H54 (cell line): Measurements from ENCODE around the gene BRD1.

Experiments
- DNase-seq: peaks from one replicate; pipeline ENCODE4 v3.0.0; 2011; ENCODE audit warnings: low spot score, mixed read lengths; ENCODE audit not compliant: insufficient read length
- FAIRE-seq: peaks from 3 replicates; lab custom pipeline; 2011; peaks lifted over from hg19 to GRCh38; lab: Jason Lieb, UNC
- POLR2A ChIP-seq: IDR thresholded peaks from 2 replicates; pipeline ENCODE4 v1.6.1; 2011; ENCODE audit warnings: low read depth, mild to moderate bottlenecking, low read length

The BRD1 gene

GRCh38 chr22:49810363-49811019 lies 17.2 kb downstream of the BRD1 start:
- no peak for FAIRE-seq
- DNase-seq: no peak
- TF ChIP-seq POLR2A: no peak

- DNase-seq (no peak), FAIRE-seq (no peak)
- TF ChIP-seq POLR2A: no peak
Observed at GRCh38 chr22:49807780-49808708, 19.6 kb downstream of the BRD1 start.

DNA sequence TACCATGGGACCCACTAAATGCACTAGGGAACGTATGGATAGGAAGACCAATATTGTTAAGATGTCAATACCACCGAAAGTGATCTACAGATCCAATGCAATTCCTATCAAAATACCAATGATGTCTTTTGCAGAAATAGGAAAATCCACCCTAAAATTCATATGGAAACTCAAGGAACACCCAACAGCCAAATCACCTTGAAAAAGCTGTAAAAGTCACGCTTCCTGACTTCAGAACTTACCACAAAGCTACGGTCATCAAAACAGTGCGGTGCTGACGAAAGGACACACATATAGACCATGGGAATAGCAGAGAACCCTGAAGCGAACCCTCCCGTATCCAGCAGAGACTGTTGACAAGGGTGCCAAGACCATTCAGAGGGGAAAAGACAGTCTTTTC lies 20.5 kb downstream of the BRD1 start:
- no peak for FAIRE-seq
- no peak for DNase-seq

DNA sequence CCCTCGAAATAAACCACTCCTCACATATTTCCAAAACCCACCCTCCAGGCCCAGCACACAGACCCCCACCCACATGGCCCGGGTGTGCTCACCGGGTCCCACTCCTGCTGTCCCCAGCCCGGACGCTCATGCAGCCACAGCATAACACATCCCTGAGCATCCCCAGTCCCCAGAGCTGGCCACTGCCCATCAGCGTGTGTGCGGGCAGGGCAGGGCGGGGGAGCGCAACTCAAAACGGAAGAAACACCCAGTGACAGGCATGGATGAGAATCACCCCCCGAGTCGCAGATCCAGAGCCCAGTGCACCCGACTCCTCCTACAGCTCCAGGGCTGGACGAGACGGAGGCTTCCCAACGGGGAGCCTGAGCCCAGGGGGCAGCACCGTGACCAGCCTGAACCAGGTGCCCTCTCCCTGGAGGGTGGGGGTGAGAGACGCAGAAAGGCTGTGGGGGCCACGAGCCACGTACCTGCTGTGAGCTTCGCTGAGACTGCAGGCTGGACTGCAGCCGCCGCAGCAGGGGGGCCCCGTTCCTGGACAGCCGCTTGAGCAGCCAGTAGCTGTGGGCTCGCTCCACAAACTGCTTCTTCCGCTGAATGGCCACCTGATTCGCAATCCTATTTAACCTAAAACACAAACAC lies 23.8 kb downstream of the BRD1 start:
- no peak for TF ChIP-seq POLR2A
- DNase-seq (no peak), FAIRE-seq (no peak)

More for the DNA sequence above, 20.5 kb downstream of the BRD1 start:
- TF ChIP-seq POLR2A: no peak

- FAIRE-seq: no peak
- no peak for TF ChIP-seq POLR2A
Observed at GRCh38 chr22:49803134-49803533, 24.5 kb downstream of the BRD1 start.

DNA sequence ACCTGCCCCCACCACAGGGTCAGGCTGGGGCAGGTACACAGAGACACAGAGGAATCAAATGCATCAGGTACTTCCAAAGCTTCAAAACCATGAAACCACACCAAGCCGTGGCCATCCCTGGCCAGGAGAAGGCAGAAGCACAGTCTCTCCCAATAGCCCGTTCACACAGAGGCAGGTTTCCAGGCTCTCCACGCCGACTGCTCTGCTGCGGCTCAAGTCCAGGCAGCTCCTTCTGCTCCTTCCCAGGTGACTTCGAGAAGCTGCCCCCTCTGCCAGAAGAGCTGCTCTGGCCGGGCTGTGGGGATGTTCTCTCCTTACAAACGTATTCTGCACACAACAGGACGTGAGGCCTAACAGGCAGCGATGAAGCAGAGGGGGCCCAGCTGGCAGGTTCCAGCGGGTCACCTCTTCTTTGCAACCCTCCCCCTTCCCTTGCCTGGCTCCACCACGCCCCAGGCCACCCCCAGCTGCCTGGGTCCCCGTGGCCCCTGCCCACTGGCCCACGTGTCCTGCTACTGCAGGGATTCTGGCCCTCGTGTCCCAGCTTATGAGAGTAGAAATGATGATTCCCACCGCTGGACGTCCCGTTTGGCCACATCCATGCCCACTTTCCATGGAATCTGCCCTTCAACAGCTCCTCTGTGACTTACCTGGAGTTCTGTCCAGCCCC lies 26.1 kb downstream of the BRD1 start:
- DNase-seq: no peak
- TF ChIP-seq POLR2A: no peak
- no peak for FAIRE-seq

More at GRCh38 chr22:49803134-49803533, 24.5 kb downstream of the BRD1 start:
- DNase-seq: no peak

DNA sequence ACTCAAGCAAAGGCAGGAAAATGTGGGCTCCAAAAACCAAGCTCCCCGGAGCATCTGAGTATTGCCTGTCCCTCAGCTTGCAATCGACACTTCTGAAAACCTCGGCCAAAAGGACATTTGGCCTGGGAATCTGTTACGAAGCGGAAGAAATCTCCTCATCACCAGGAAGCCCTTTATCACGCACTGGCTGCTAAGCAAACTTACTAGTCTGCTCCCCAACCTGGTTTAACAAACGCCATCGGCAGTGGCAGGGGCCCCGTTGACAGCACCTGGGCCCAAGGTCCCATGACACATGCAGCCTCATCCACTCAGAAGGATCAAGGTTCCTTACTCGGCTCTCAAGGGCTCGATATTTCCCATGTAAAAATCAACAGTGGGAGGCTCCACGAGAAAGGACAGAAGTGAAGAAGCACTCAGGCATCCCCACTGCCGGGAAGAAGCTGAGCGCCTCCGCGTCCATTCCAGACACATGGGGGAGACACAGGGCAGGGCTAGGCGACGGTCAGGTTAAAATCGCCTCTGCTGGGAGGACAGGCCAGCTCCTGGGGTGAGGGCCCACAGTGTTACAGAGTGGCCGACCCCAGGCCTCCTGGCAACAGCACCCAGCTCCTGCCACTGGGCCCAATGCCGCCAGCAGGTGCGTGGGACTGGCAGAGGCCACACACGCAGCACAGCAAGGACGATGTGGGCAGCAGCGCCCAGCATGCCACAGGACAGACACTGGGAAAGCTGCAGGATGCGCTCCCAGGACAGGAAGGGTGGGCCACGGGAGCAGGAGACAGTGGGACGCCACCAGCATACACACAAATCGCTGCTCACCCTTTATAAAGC lies 27.1 kb downstream of the BRD1 start:
- no peak for TF ChIP-seq POLR2A
- DNase-seq: no peak
- no peak for FAIRE-seq

GRCh38 chr22:49799431-49800075 lies 28.1 kb downstream of the BRD1 start:
- no peak for TF ChIP-seq POLR2A
- no peak for FAIRE-seq
- no peak for DNase-seq

GRCh38 chr22:49798486-49799151 lies 29.1 kb downstream of the BRD1 start:
- TF ChIP-seq POLR2A: no peak
- DNase-seq (no peak), FAIRE-seq (no peak)

DNA sequence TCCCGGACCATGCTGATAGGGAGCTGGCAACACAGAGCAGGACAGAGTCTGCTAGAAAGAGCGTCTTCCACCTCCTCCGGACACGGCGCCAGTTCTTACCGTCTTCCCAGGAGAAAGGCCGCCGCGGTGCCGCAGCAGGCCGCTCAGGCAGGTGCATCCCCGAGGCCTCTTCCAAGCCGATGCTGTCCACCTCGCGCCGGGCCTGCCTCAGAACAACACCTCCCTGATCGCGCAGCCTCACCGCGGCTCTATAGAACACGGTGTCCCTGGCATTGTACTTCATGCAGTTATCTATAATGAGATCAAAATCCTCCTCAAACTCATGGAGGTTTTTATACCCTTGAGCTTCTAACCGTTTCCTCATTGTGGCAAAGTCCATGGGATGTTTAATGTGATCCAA lies 30.0 kb downstream of the BRD1 start:
- no peak for TF ChIP-seq POLR2A
- no peak for DNase-seq
- no peak for FAIRE-seq

GRCh38 chr22:49796596-49797270 lies 30.9 kb downstream of the BRD1 start:
- TF ChIP-seq POLR2A: no peak
- no peak for DNase-seq
- no peak for FAIRE-seq

- TF ChIP-seq POLR2A: no peak
- DNase-seq: no peak
- FAIRE-seq: no peak
Observed at GRCh38 chr22:49795521-49795920, 32.2 kb downstream of the BRD1 start.
